NCI-H748 treated with DMSO at 0.1 percent for 48 hours (cell line): ENCODE results near the gene ZNF30.
"Not testable (repeated sequence)": the region's sequence is repeated elsewhere in the genome, so short reads cannot be mapped to it uniquely, and the experiment has no call there.

Experiments
- DNase-seq: peaks from one replicate; lab custom pipeline; 2025; lab: John Stamatoyannopoulos, UW

ZNF30 gene

DNA sequence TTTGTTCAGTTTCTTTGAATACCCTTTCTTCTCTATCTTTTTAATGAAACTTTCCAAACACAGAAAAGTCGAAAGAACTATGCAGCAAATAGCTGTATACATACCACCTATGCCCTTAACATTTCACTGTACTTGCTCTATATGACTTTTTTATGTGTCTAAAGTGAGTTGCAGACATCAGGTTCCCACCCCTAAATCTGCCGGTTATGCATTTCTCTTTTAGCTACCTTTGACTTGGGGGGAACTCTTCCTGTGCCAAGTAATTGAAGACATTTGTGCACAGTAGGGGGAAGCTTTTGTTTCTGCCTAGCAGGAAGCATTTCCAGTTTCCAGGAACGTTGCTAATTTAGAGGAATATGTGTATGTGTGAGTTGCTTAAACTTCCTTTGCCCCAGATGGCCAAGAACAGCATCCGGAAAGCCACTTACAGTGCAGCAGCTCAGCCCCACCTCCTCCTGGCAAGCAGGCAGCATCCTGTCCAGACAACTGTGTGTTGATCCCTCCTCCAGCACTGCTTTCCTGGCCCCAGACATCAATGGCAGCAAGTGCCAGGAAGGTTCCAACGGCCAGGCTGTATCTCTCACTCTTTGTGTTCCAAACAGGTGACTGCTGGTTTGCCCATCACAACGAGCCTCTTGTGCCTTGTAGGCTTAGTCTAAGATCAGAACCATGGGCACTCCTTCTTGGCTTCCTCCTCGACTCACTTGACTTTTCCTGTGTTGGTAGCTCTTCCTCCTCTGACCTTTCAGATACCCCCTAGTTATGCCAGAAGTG, 58.7 kb downstream of the ZNF30 start:
- no peak for DNase-seq

DNA sequence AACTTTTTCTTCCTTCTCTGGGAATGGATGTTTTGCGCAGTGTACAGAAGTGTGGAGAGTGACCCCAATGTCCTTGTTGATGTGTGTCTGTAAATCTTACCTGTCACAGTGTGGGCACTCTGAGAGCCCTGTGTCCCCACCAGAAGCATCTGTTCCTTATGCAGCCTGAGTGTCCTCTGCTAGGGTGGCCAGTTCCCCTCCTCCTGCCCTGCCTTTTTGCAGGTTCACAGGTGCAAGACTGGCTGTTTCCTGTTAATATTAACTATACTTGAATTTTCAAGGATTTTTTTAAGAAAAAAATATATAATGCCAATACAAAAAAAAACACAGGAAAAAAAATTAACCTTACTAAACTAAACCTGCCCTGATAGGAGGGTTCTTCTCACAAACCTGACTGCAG, 61.4 kb downstream of the ZNF30 start:
- no peak for DNase-seq

DNA sequence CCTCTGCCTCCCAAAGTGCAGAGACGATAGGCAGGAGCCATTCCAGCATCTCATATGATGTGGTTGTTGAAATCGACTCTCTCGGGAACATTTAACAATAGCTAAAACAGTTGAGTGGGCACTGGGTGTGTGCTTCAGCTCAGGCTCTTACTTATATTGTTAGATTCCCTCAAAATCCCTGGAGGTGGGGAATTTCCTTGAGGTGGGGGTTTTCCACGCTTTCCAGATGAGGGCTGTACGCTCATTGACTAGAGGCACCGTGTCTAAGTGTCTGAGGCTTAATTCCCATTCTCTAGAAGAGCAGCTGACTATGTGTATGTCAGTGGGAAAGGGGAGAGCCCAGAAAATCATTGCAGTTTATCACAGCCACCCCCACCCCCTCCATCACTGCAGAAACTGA, 62.6 kb downstream of the ZNF30 start:
- no peak for DNase-seq

DNA sequence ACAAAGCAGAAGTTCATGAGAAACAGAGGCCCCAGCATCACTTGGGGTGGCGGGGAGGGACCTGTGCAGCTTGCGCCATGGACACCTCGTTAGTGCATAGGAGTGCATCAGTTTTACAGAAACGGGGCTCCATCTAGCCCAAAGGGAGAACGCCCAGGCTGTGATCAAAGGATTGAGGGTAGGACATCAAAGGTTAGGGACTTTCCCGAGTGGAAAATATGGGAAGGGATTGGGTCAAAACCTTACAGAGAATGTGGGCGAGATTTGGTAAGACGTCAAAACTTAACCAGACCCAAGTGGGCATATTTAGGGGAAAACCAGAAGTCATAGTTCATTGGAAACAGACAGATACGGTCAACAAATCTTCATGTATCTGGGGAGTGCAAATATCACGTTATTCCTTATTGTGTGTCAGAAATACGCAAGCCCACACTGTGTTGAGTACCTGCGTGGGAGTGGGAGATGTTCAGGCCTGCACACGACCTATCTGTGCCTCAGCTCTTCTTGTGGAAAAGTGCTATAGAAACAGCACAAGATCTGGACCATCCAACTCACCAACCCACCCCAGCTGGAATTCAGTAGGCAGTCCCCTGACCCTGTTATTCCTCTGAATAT, 64.0 kb downstream of the ZNF30 start:
- DNase-seq = no peak

DNA sequence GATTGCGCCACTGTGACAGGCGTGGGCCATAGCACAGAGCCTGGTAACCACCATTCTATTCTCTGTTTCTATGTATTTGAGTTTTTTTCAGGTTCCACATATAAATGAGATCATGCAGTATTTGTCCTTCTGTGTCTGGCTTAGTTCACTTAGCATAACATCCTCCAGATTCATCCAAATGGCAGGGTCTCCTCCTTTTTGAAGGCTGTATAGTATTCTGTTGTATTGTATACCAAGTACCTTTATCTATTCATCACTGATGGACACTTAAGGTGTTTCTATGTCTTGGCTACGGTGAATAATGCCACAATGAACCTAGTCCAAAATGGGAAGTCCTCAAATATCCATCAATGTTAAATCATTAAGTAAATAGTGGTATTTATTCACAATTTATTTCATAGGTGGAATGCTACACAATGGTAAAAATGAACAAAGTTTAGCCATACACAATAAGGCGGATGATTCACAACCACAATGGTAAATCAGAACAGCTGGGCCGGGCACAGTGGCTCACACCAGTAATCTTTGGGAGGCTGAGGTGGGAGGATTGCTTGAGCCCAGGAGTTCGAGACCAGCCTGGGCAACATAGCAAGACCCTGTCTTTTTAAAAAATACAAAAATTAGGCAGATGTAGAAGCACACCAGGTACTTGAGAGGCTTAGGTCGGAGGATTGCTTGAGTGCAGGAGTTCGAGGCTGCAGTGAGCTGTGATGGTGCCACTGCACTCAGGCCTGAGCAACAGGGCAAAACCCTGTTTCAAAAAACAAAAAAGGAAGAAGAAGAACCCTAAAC, 65.0 kb downstream of the ZNF30 start:
- no peak for DNase-seq

DNA sequence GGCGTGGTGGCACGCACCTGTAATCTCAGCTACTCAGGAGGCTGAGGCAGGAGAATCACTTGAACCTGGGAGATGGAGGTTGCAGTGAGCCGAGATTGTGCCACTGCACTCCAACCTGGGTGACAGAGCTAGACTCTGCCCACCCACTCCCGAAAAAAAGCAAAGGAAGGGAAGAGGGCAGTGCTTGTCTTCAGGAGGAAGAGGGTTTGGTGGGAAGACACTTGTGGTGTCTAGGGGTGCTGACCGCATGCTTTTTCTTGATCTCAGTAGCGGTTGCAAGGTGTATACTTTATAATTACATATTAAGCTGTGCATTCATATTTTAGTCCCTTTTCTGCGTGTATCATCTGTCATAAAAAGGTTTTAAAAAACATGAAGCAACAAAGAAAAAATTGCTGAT, 65.9 kb downstream of the ZNF30 start:
- not testable (repeated sequence) for DNase-seq

DNA sequence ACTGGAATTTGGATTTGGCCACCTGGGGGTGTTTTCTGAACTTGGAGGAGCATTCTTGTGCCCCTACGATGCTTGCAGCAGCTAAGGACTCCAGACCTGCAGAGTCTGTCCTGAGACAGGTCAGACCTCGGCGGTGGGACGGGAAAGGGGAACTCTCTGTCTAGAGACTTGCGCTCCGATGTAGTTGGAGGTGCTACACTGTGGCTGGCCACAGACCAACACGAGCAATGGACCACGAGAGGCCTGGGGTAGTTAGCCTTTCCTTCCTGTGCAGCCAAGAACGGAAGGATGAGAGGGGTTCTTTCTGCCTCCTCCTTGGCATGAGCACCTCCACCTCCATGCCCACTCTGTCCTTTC, 67.6 kb downstream of the ZNF30 start:
- DNase-seq = no peak
